Heart left ventricle (tissue), 13 donors: Measurements from ENCODE around the gene ABCC5.

Experiments
- POLR2A ChIP-seq, 2 donors: fragments of 450-650 bp; IDR thresholded peaks; one replicate each; pipeline ENCODE4 v1.6.1; 2017; ENCODE audit warnings: antibody characterized with exemption in 2 of 2, mild to moderate bottlenecking in 2 of 2, moderate library complexity in 2 of 2
- TF ChIP-seq, protein P1 (sequence below), 12 donors: fragments of 200-600 bp; sonication (generic) in 4 of 12; IDR thresholded peaks; one replicate each; pipeline versions ENCODE4 v1.5.0 to v1.8.0; 2018 to 2022; ENCODE audit warnings: antibody characterized with exemption in 12 of 12, mild to moderate bottlenecking in 5 of 12
- donor health status: ischemic (EF 13 %, LVEDD 7.1; RV severe dilation, severe dysfunction).
- donor health status: DM: no; HTN: yes; CAD: no.
- donor health status: DM: no; HTN: no; CAD: no.
- donor health status: ischemic (EF 25% LVEDD 6.9; RV normal size, moderate dysfunction).
- donor health status: ischemic (EF 25% LVEDD 5.7; RV mildly dilated, moderate dysfunction).
- donor health status: ischemic (EF 35%, LVEDD 5.7; RV mildly dilated, moderate dysfunction).
- donor health status: nonischemic (EF 11% LVEDD 7.7; RV severe dilation, severe dysfunction).
- donor health status: DM: yes; HTN: yes; CAD: no.
- donor health status: PGD.
- donor health status: ischemic (EF 29% LVEDD 5.4; RV normal size, mild dysfunction).
- donor health status: nonischemic (EF 23%, LVEDD 6.1; RV moderate dilation, normal function).

DNA sequence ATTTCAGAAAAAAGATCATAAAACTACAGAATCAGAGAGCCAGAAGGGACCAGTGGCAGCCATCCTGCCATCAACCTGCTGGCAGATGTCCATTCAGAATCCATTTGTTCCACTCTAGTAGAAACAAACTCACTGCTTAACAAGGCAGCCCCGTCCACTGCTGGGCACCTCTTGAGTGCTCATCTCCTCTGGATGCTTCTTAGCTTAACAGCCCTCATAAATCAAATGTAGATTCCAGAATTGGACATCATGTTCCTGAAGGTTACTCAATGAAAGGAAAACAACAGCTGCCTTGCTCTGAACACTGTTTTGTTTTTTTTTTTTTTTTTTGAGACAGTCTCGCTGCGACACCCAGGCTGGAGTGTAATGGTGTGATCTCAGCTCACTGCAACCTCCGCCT is 37.3 kb downstream of the ABCC5 start:
- TF ChIP-seq, protein P1, sequence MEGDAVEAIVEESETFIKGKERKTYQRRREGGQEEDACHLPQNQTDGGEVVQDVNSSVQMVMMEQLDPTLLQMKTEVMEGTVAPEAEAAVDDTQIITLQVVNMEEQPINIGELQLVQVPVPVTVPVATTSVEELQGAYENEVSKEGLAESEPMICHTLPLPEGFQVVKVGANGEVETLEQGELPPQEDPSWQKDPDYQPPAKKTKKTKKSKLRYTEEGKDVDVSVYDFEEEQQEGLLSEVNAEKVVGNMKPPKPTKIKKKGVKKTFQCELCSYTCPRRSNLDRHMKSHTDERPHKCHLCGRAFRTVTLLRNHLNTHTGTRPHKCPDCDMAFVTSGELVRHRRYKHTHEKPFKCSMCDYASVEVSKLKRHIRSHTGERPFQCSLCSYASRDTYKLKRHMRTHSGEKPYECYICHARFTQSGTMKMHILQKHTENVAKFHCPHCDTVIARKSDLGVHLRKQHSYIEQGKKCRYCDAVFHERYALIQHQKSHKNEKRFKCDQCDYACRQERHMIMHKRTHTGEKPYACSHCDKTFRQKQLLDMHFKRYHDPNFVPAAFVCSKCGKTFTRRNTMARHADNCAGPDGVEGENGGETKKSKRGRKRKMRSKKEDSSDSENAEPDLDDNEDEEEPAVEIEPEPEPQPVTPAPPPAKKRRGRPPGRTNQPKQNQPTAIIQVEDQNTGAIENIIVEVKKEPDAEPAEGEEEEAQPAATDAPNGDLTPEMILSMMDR (IDR thresholded peaks at IDR 0.05), result no peak
- TF ChIP-seq POLR2A (IDR thresholded peaks at IDR 0.05), result no peak
